ENCODE results near the gene ADORA2A. TPM values are rescaled to one million over a fixed set of nuclear protein-coding genes. Genes with fewer than 3 reads are reported as not detected.

Gene ADORA2A
- total RNA-seq, 1 experiment from 2014 or later = 3.5 TPM

GRCh38 chr22:24410110-24410856, 17.1 kb upstream of the ADORA2A start:
- no peak overlapping the region for H3T11ph ChIP-seq (ENCODE audit: low read length)
- no peak overlapping the region for H2AFZ ChIP-seq (ENCODE audit: low read length)
- H2BK15ac ChIP-seq (ENCODE audit: low read depth, low read length) = no peak overlapping the region
- no peak overlapping the region for H4K91ac ChIP-seq (ENCODE audit: insufficient read length, low read depth, low read length)
- Mint-ChIP-seq H3K27me3 (ENCODE audit: low read depth) (no peaks in the 10 kb centered on the region), H3K4me3 (no peak overlapping the region), H3K27ac (peak overlapping the region in 2 of 3 experiments; percentile 53 to 61; a peak in 3 of 7 replicates), H3K36me3 (ENCODE audit: insufficient read depth in 1 of 3, low read depth in 3 of 3) (peaks cover 4 to 34% (median 30%) of the 10 kb centered on the region in 3 experiments; a peak in 6 of 7 replicates), H3K9me3 (no peaks in the 10 kb centered on the region), H3K4me1 (peaks cover 15 to 17% of the 10 kb centered on the region in 2 experiments)
- no peak overlapping the region for H3K18ac ChIP-seq (ENCODE audit: insufficient read length, low read depth, low read length)
- no peak overlapping the region for H3K4me2 ChIP-seq (ENCODE audit: insufficient read depth, insufficient read length, low read length)
- no peak overlapping the region for H4K8ac ChIP-seq (replicated peaks; ENCODE audit: insufficient read length, low read depth, low read length)
- H2BK5ac ChIP-seq (ENCODE audit: insufficient read length, low read length) = no peak overlapping the region
- H2BK20ac ChIP-seq (ENCODE audit: low read depth, low read length, poor library complexity, severe bottlenecking) = no peak overlapping the region
- H3K27me3 ChIP-seq (ENCODE audit: insufficient read depth, low read length) = no peaks in the 10 kb centered on the region
- H3K23me2 ChIP-seq (ENCODE audit: insufficient read length, low read depth, low read length, poor library complexity, severe bottlenecking) = no peaks in the 10 kb centered on the region
- no peaks in the 10 kb centered on the region for H3K79me2 ChIP-seq (ENCODE audit: insufficient read depth, low read length)
- H4K5ac ChIP-seq (ENCODE audit: insufficient read length, low read depth, low read length) = no peak overlapping the region
- H3K4me1 ChIP-seq (ENCODE audit: insufficient read depth, low read length) = no peaks in the 10 kb centered on the region
- H3K23ac ChIP-seq (ENCODE audit: insufficient read length, low read depth, low read length) = no peak overlapping the region
- no peaks in the 10 kb centered on the region for H4K20me1 ChIP-seq (ENCODE audit: control insufficient read depth, insufficient read depth, insufficient read length)
- H2AK5ac ChIP-seq (ENCODE audit: insufficient read length, low read length) = no peak overlapping the region
- DNase-seq = no peak
- H2BK120ac ChIP-seq (ENCODE audit: low read depth, low read length, poor library complexity, severe bottlenecking) = no peak overlapping the region
- no peak overlapping the region for H3K14ac ChIP-seq (ENCODE audit: insufficient read depth, low read length)
- H3K79me1 ChIP-seq (ENCODE audit: insufficient read depth, low read depth, low read length, poor library complexity, severe bottlenecking) = no peaks in the 10 kb centered on the region
- TF ChIP-seq, protein P1, sequence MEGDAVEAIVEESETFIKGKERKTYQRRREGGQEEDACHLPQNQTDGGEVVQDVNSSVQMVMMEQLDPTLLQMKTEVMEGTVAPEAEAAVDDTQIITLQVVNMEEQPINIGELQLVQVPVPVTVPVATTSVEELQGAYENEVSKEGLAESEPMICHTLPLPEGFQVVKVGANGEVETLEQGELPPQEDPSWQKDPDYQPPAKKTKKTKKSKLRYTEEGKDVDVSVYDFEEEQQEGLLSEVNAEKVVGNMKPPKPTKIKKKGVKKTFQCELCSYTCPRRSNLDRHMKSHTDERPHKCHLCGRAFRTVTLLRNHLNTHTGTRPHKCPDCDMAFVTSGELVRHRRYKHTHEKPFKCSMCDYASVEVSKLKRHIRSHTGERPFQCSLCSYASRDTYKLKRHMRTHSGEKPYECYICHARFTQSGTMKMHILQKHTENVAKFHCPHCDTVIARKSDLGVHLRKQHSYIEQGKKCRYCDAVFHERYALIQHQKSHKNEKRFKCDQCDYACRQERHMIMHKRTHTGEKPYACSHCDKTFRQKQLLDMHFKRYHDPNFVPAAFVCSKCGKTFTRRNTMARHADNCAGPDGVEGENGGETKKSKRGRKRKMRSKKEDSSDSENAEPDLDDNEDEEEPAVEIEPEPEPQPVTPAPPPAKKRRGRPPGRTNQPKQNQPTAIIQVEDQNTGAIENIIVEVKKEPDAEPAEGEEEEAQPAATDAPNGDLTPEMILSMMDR (conservative IDR thresholded peaks at IDR 0.05) = no peak
- no peak overlapping the region for H3K27ac ChIP-seq (ENCODE audit: insufficient read length, low read depth, low read length)
- no peaks in the 10 kb centered on the region for H3K9me3 ChIP-seq (ENCODE audit: control insufficient read depth, low read depth, low read length)
- no CpG with 5 or more reads among the region's 8 CpGs for WGBS (ENCODE audit: extremely low coverage, insufficient read length, low lambda C conversion rate)
- H3K4ac ChIP-seq (ENCODE audit: low read depth, low read length) = no peak overlapping the region
- no peak overlapping the region for H3K9ac ChIP-seq (ENCODE audit: extremely low read depth, insufficient read length, low read length)
- no peak overlapping the region for H2BK12ac ChIP-seq (ENCODE audit: insufficient read length, low read depth, low read length)
- no peak overlapping the region for H3K56ac ChIP-seq (ENCODE audit: insufficient read length, low read depth, low read length)

Measured in H9 (cell line).